IMR-90 (cell line): ENCODE data around the gene RUNX2. TPM values are rescaled to one million over a fixed set of nuclear protein-coding genes. Genes with fewer than 3 reads are reported as not detected.

ENCODE experiments used
- ATAC-seq: fragments of 200-7000 bp; cut with Tn5 transposase; 2 replicates; pipeline ENCODE4 v1.9.1; 2020; ENCODE audit warnings: low read depth, mild to moderate bottlenecking, moderate library complexity
- BruUV-seq: library from RNA; stranded (reverse); fragments of 400-500 nt; replicated peaks from 2 replicates; lab custom pipeline; 2021; lab: Mats Ljungman, UMichigan
- CTCF ChIA-PET: fragments of 300-600 bp; formaldehyde crosslinking; extraction: SDS; loops from one replicate; lab custom pipeline; 2021; ENCODE audit warnings: antibody characterized with exemption; lab: Yijun Ruan, JAX
- POLR2A ChIA-PET: fragments of 300-600 bp; sonication (Branson Sonifier 250); formaldehyde crosslinking; loops from one replicate; lab custom pipeline; 2022; ENCODE audit warnings: antibody characterized with exemption; ENCODE audit not compliant: unreplicated experiment; lab: Charles Lee
- DNase-seq: peaks from one replicate; pipeline ENCODE4 v3.0.0; 2013
- H2AFZ ChIP-seq: replicated peaks from 2 replicates; pipeline ENCODE3; 2013; ENCODE audit warnings: low read length, mild to moderate bottlenecking; ENCODE audit not compliant: poor library complexity
- H2AK5ac ChIP-seq: 2 replicates; pipeline ENCODE4 v1.6.1; 2013; ENCODE audit warnings: low read depth, low read length, inconsistent platforms
- H2AK9ac ChIP-seq: replicated peaks from 2 replicates; pipeline ENCODE3; 2013; ENCODE audit warnings: mild to moderate bottlenecking, low read depth, low read length, moderate library complexity; ENCODE audit not compliant: poor library complexity
- H2BK120ac ChIP-seq: 2 replicates; pipeline ENCODE4 v1.6.1; 2013; ENCODE audit warnings: low read depth, low read length, inconsistent platforms
- H2BK15ac ChIP-seq: 3 replicates; pipeline ENCODE4 v1.6.1; 2013; ENCODE audit warnings: low read depth, low read length, inconsistent platforms
- H2BK20ac ChIP-seq: 2 replicates; pipeline ENCODE4 v1.6.1; 2013; ENCODE audit warnings: low read depth, mild to moderate bottlenecking, inconsistent platforms, low read length, moderate library complexity
- H2BK5ac ChIP-seq: 2 replicates; pipeline ENCODE4 v1.6.1; 2013; ENCODE audit warnings: mild to moderate bottlenecking, low read depth, low read length, inconsistent platforms; ENCODE audit not compliant: poor library complexity, severe bottlenecking
- H3K14ac ChIP-seq: replicated peaks from 2 replicates; pipeline ENCODE4 v1.6.1; 2013; ENCODE audit warnings: low read depth, low read length, inconsistent platforms
- H3K18ac ChIP-seq: 2 replicates; pipeline ENCODE4 v1.6.1; 2013; ENCODE audit warnings: low read depth, low read length, control low read depth
- H3K23ac ChIP-seq: 2 replicates; pipeline ENCODE4 v1.6.1; 2013; ENCODE audit warnings: low read depth, low read length, inconsistent platforms
- H3K27ac ChIP-seq: 2 replicates; pipeline ENCODE4 v1.5.1; 2013; ENCODE audit warnings: mild to moderate bottlenecking, control low read depth, low read length; ENCODE audit not compliant: insufficient read depth
- H3K27me3 ChIP-seq: 2 replicates; pipeline ENCODE4 v1.6.1; 2013; ENCODE audit warnings: low read length; ENCODE audit not compliant: control insufficient read depth, insufficient read depth
- H3K36me3 ChIP-seq: 2 replicates; pipeline ENCODE4 v1.6.1; 2013; ENCODE audit warnings: low read length, mixed read lengths; ENCODE audit not compliant: control insufficient read depth, insufficient read depth
- H3K4ac ChIP-seq: 2 replicates; pipeline ENCODE4 v1.6.1; 2013; ENCODE audit warnings: low read depth, low read length, inconsistent platforms
- H3K4me1 ChIP-seq: 2 replicates; pipeline ENCODE4 v1.6.1; 2013; ENCODE audit warnings: low read length, mixed read lengths; ENCODE audit not compliant: control insufficient read depth, insufficient read depth
- H3K4me2 ChIP-seq: 2 replicates; pipeline ENCODE4 v1.6.1; 2013; ENCODE audit warnings: low read depth, mild to moderate bottlenecking, control low read depth, low read length, moderate library complexity
- H3K4me3 ChIP-seq: 2 replicates; pipeline ENCODE4 v1.5.1; 2013; ENCODE audit warnings: low read depth, mild to moderate bottlenecking, control low read depth, low read length, moderate library complexity; ENCODE audit not compliant: insufficient read depth
- H3K56ac ChIP-seq: 2 replicates; pipeline ENCODE4 v1.6.1; 2013; ENCODE audit warnings: low read length, inconsistent platforms; ENCODE audit not compliant: insufficient read depth; ENCODE audit errors: extremely low read depth
- H3K79me1 ChIP-seq, 2 experiments: 2 replicates each; pipeline ENCODE4 v1.6.1; 2013; ENCODE audit warnings: low read length in 2 of 2, inconsistent platforms in 1 of 2, low read depth in 1 of 2
- H3K9ac ChIP-seq: 2 replicates; pipeline ENCODE4 v1.6.1; 2013; ENCODE audit warnings: low read depth, low read length, control low read depth
- H3K9me1 ChIP-seq: 2 replicates; pipeline ENCODE4 v1.6.1; 2013; ENCODE audit warnings: low read length, inconsistent platforms; ENCODE audit not compliant: insufficient read depth
- H3K9me3 ChIP-seq: 2 replicates; pipeline ENCODE4 v1.6.1; 2013; ENCODE audit warnings: low read length; ENCODE audit not compliant: control insufficient read depth, insufficient read depth
- H4K20me1 ChIP-seq: 2 replicates; pipeline ENCODE4 v1.6.1; 2013; ENCODE audit warnings: low read length, inconsistent platforms; ENCODE audit not compliant: insufficient read depth
- H4K5ac ChIP-seq: 2 replicates; pipeline ENCODE4 v1.6.1; 2013; ENCODE audit warnings: mild to moderate bottlenecking, low read depth, low read length, control low read depth
- H4K8ac ChIP-seq, 2 experiments: 2 replicates each; pipeline ENCODE4 v1.6.1; 2013; ENCODE audit warnings: low read depth in 2 of 2, low read length in 2 of 2, control low read depth in 1 of 2, inconsistent platforms in 1 of 2
- H4K91ac ChIP-seq: 2 replicates; pipeline ENCODE4 v1.6.1; 2013; ENCODE audit warnings: low read depth, low read length, inconsistent platforms; ENCODE audit not compliant: insufficient read depth
- BHLHE40 ChIP-seq: fragments of 150-350 bp; IDR thresholded peaks from 2 replicates; pipeline ENCODE4 v1.6.1; 2016; ENCODE audit warnings: mild to moderate bottlenecking, low read depth, low read length
- CEBPB ChIP-seq: IDR thresholded peaks from 2 replicates; pipeline ENCODE4 v1.6.1; 2012; ENCODE audit warnings: low read depth, low read length, improper control_type of control experiment
- MAZ ChIP-seq: IDR thresholded peaks from 2 replicates; pipeline ENCODE4 v1.6.1; 2012; ENCODE audit warnings: low read depth, mild to moderate bottlenecking, low read length, improper control_type of control experiment, moderate library complexity, borderline replicate concordance
- MXI1 ChIP-seq: IDR thresholded peaks from 2 replicates; pipeline ENCODE4 v1.6.1; 2012; ENCODE audit warnings: low read depth, mild to moderate bottlenecking, low read length, moderate library complexity, borderline replicate concordance
- RCOR1 ChIP-seq: IDR thresholded peaks from 2 replicates; pipeline ENCODE4 v1.6.1; 2012; ENCODE audit warnings: mild to moderate bottlenecking, low read length, improper control_type of control experiment; ENCODE audit not compliant: insufficient replicate concordance
- RFX5 ChIP-seq: IDR thresholded peaks from 2 replicates; pipeline ENCODE4 v1.8.0; 2012; ENCODE audit warnings: low read depth, mild to moderate bottlenecking, low read length, moderate library complexity
- WGBS, 2 experiments: methylation state at CpG; one replicate each; pipeline versions ENCODE4 v1.1.5 to v1.1.7; 2013; ENCODE audit warnings: missing lambda C conversion rate in 2 of 2; ENCODE audit not compliant: insufficient read length in 1 of 2; ENCODE audit errors: extremely low coverage in 2 of 2; 5-methylcytosine and 5-hydroxymethylcytosine counted together
- dilution Hi-C: fragments of 300-500 bp; cut with HindIII; formaldehyde crosslinking; loops from one replicate; pipeline ENCODE4 v1.14.3; 2018; ENCODE audit warnings: low sequenced_read_pairs; ENCODE audit not compliant: unreplicated experiment
- in situ Hi-C: fragments of 300-500 bp; cut with MboI; formaldehyde crosslinking; loops from 3 replicates; pipeline ENCODE4 v1.14.3; 2019; ENCODE audit warnings: low sequenced_read_pairs, inconsistent platforms, mixed read lengths
- intact Hi-C: fragments of 100-400 bp; cut with micrococcal nuclease; formaldehyde crosslinking; loops from 2 replicates; pipeline ENCODE4 v1.10.0; 2022
- polyA plus RNA-seq, 3 experiments: library from polyadenylated mRNA; depleted of rRNA; stranded (reverse); fragments of >200 nt; gene quantifications; 2 replicates each; pipeline ENCODE4 v1.2.3, GENCODE V29; 2012; ENCODE audit warnings: low replicate concordance in 1 of 3
- total RNA-seq: library from RNA; depleted of rRNA; stranded (reverse); fragments of >200 nt; gene quantifications from 2 replicates; pipeline ENCODE4 v1.2.3, GENCODE V29; 2012

The RUNX2 gene
- total and polyA plus RNA-seq, 2 of the 4 experiments (the other 2 are of a cell fraction), result 2.3 to 4.7 TPM

- ATAC-seq, result no peak
- WGBS, 2 experiments, result no CpG with 5 or more reads among the region's 10 CpGs
Measured at GRCh38 chr6:45431317-45432065, 103.4 kb downstream of the RUNX2 start.

More at GRCh38 chr6:45431317-45432065, 103.4 kb downstream of the RUNX2 start:
- Histone ChIP-seq H3K27me3 (no peaks in the 10 kb centered on the region), H4K20me1 (no peaks in the 10 kb centered on the region), H3K23ac (no peak overlapping the region), H3K9me3 (no peaks in the 10 kb centered on the region), H3K14ac (no peak overlapping the region), H4K91ac (no peak overlapping the region), H2AFZ (no peak overlapping the region), H2BK15ac (peak overlapping the region; percentile 42; the same call in 2 of the 3 replicates), H3K79me1 (peaks cover 9 to 21% of the 10 kb centered on the region in 2 experiments), H3K4me1 (peaks cover 3% of the 10 kb centered on the region), H3K9ac (no peak overlapping the region), H3K56ac (no peak overlapping the region), H3K9me1 (peaks cover 3% of the 10 kb centered on the region; the same call in 1 of the 2 replicates), H3K4ac (no peak overlapping the region), H4K8ac (no peak overlapping the region), H2BK20ac (peak overlapping the region; percentile 31; the same call in 1 of the 2 replicates), H3K27ac (no peak overlapping the region), H2BK5ac (no peak overlapping the region), H3K36me3 (peaks cover 1% of the 10 kb centered on the region; the same call in 1 of the 2 replicates), H3K18ac (no peak overlapping the region), H3K4me2 (no peak overlapping the region), H2AK5ac (0 out of 2 replicates have a peak overlapping the region, but pooled peaks have one; percentile 32), H2AK9ac (no peak overlapping the region), H3K4me3 (no peak overlapping the region), H2BK120ac (peak overlapping the region; percentile 14; the same call in 1 of the 2 replicates), H4K5ac (no peak overlapping the region)
- CTCF ChIA-PET, result interaction anchor here (0.8 to 1.0 kb wide), 2 partner anchors 15 to 23 kb away, joined by 3 to 4 read pairs; no protein-coding TSS in a partner anchor
- TF ChIP-seq BHLHE40 (no peak), MXI1 (no peak), CEBPB (0 out of 2 replicates have a peak, but pooled peaks have one; percentile 28), MAZ (no peak), RCOR1 (no peak), RFX5 (no peak)
- POLR2A ChIA-PET, result no interaction called here
- no peak for DNase-seq
- in situ Hi-C loops (no loop called here), dilution Hi-C loops (no loop called here), intact Hi-C loops (no loop called here)
- no TSS peak for BruUV-seq
